CD8-positive, alpha-beta memory T cell (primary cell): ENCODE measurements around the gene RASGRP3. TPM values are rescaled to one million over a fixed set of nuclear protein-coding genes. Genes with fewer than 3 reads are reported as not detected.

Experiments used
- CTCF ChIA-PET: fragments of 350-600 bp; sonication (Branson Sonifier 250); formaldehyde crosslinking; loops from one replicate; lab custom pipeline; 2021; ENCODE audit warnings: antibody characterized with exemption; lab: Charles Lee
- POLR2A ChIA-PET: fragments of 350-600 bp; sonication (Branson Sonifier 250); formaldehyde crosslinking; loops from one replicate; lab custom pipeline; 2021; ENCODE audit warnings: antibody characterized with exemption; lab: Charles Lee
- DNase-seq, 5 donors: peaks; one replicate each; pipeline versions ENCODE4 v3.0.0 to v3.0.0-alpha.2; 2020 to 2022; ENCODE audit warnings: mixed read lengths in 1 of 5
- H3K27ac ChIP-seq: one replicate; pipeline ENCODE4 v1.7.0; 2013; ENCODE audit warnings: low read depth, mild to moderate bottlenecking, low read length, moderate library complexity
- H3K27me3 ChIP-seq: 2 replicates; pipeline ENCODE4 v1.7.0; 2013; ENCODE audit warnings: low read length, mild to moderate bottlenecking; ENCODE audit not compliant: insufficient read depth, poor library complexity, severe bottlenecking
- H3K36me3 ChIP-seq: 2 replicates; pipeline ENCODE4 v1.7.0; 2013; ENCODE audit warnings: mild to moderate bottlenecking, low read length, moderate library complexity; ENCODE audit not compliant: insufficient read depth
- H3K4me1 ChIP-seq: 2 replicates; pipeline ENCODE4 v1.7.0; 2013; ENCODE audit warnings: mild to moderate bottlenecking, low read length, moderate library complexity; ENCODE audit not compliant: insufficient read depth
- H3K4me3 ChIP-seq: 2 replicates; pipeline ENCODE4 v1.7.0; 2013; ENCODE audit warnings: mild to moderate bottlenecking, low read length
- H3K9me3 ChIP-seq: 2 replicates; pipeline ENCODE4 v1.7.0; 2013; ENCODE audit warnings: mild to moderate bottlenecking, low read length
- H3K27ac Mint-ChIP-seq, 8 donors: one replicate each; pipeline ENCODE4 v1.8.0; 2020 to 2021; ENCODE audit warnings: mixed read lengths in 8 of 8, mild to moderate bottlenecking in 6 of 8, inconsistent platforms in 3 of 8, moderate library complexity in 3 of 8
- H3K27me3 Mint-ChIP-seq, 2 donors: one replicate each; pipeline ENCODE4 v1.8.0; 2020 to 2021; ENCODE audit warnings: mixed read lengths in 2 of 2, mild to moderate bottlenecking in 1 of 2, moderate library complexity in 1 of 2
- H3K36me3 Mint-ChIP-seq, 3 donors: one replicate each; pipeline ENCODE4 v1.8.0; 2020 to 2021; ENCODE audit warnings: mixed read lengths in 3 of 3, inconsistent platforms in 1 of 3, mild to moderate bottlenecking in 1 of 3
- H3K4me1 Mint-ChIP-seq, 3 donors: one replicate each; pipeline ENCODE4 v1.8.0; 2020 to 2021; ENCODE audit warnings: mixed read lengths in 3 of 3, inconsistent platforms in 1 of 3, mild to moderate bottlenecking in 1 of 3
- H3K4me3 Mint-ChIP-seq, 7 donors: one replicate each; pipeline ENCODE4 v1.8.0; 2020 to 2021; ENCODE audit warnings: mixed read lengths in 7 of 7, mild to moderate bottlenecking in 6 of 7, moderate library complexity in 4 of 7, inconsistent platforms in 2 of 7
- H3K9me3 Mint-ChIP-seq, 5 donors: one replicate each; pipeline ENCODE4 v1.8.0; 2020 to 2022; ENCODE audit warnings: mixed read lengths in 5 of 5, mild to moderate bottlenecking in 3 of 5, moderate library complexity in 2 of 5, inconsistent platforms in 1 of 5
- polyA plus RNA-seq: library from polyadenylated mRNA; unstranded; fragments of 300-500 nt; fragmentation: Illumina TruSeq; gene quantifications from one replicate; pipeline ENCODE4 v1.2.3, GENCODE V29; 2021
- total RNA-seq, 2 experiments: library from RNA; stranded (reverse); gene quantifications; one replicate each; pipeline ENCODE4 v1.2.3, GENCODE V29; 2021

RASGRP3 gene
- total and polyA plus RNA-seq, 3 experiments from 2014 or later = 3.1 to 3.6 (median 3.5) TPM

DNA sequence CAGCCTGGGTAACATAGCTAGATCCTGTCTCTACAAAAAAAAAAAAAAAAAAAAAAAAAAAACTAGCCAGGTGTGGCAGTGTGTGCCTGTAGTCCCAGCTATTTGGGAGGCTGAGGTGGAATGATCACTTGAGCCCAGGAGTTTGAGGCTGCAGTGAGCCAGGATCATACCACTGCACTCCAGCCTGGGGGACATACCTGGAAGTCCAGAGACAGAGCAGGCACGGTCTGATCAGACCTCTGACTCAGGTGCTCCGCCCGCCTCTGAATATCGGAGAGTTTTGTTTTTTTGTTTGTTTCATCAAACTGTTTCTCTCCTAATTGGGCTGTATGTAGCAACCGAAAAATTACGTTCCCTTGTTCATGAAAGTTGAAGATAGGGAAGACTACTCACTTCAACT, 49.2 kb downstream of the RASGRP3 start:
- no peak overlapping the region for H3K27ac ChIP-seq
- Mint-ChIP-seq H3K27me3 (no peaks in the 10 kb centered on the region), H3K4me1 (peaks cover 4 to 10% (median 5%) of the 10 kb centered on the region in 3 donors), H3K27ac (no peak overlapping the region), H3K36me3 (peaks cover 5 to 12% (median 10%) of the 10 kb centered on the region in 3 donors), H3K4me3 (no peak overlapping the region), H3K9me3 (no peaks in the 10 kb centered on the region)
- no peak overlapping the region for H3K4me3 ChIP-seq
- no peaks in the 10 kb centered on the region for H3K27me3 ChIP-seq
- ChIA-PET CTCF (no interaction called here), POLR2A (no interaction called here)
- H3K9me3 ChIP-seq = no peaks in the 10 kb centered on the region
- no peaks in the 10 kb centered on the region for H3K4me1 ChIP-seq
- no peaks in the 10 kb centered on the region for H3K36me3 ChIP-seq
- no peak for DNase-seq

- POLR2A ChIA-PET = no interaction called here
- Mint-ChIP-seq H3K27ac (no peak overlapping the region), H3K27me3 (no peaks in the 10 kb centered on the region), H3K4me1 (peaks cover 4 to 10% (median 5%) of the 10 kb centered on the region in 3 donors), H3K4me3 (no peak overlapping the region), H3K9me3 (no peaks in the 10 kb centered on the region), H3K36me3 (peaks cover 5 to 12% (median 10%) of the 10 kb centered on the region in 3 donors)
- H3K9me3 ChIP-seq = no peaks in the 10 kb centered on the region
- no peaks in the 10 kb centered on the region for H3K36me3 ChIP-seq
- no peak overlapping the region for H3K27ac ChIP-seq
- H3K4me1 ChIP-seq = no peaks in the 10 kb centered on the region
- no peaks in the 10 kb centered on the region for H3K27me3 ChIP-seq
- no peak for DNase-seq
- H3K4me3 ChIP-seq = no peak overlapping the region
- CTCF ChIA-PET = no interaction called here
Observed at GRCh38 chr2:33526132-33526531, 49.7 kb downstream of the RASGRP3 start.

- DNase-seq = no peak
- Histone ChIP-seq H3K9me3 (no peaks in the 10 kb centered on the region), H3K27ac (no peak overlapping the region), H3K4me3 (no peak overlapping the region), H3K4me1 (no peaks in the 10 kb centered on the region), H3K27me3 (no peaks in the 10 kb centered on the region), H3K36me3 (no peaks in the 10 kb centered on the region)
- POLR2A ChIA-PET = no interaction called here
- CTCF ChIA-PET = no interaction called here
- Mint-ChIP-seq H3K9me3 (no peaks in the 10 kb centered on the region), H3K4me1 (peaks cover 4 to 10% (median 5%) of the 10 kb centered on the region in 3 donors), H3K27ac (no peak overlapping the region), H3K36me3 (peaks cover 5 to 9% (median 7%) of the 10 kb centered on the region in 3 donors), H3K4me3 (no peak overlapping the region), H3K27me3 (no peaks in the 10 kb centered on the region)
Observed at GRCh38 chr2:33526921-33527320, 50.5 kb downstream of the RASGRP3 start.

DNA sequence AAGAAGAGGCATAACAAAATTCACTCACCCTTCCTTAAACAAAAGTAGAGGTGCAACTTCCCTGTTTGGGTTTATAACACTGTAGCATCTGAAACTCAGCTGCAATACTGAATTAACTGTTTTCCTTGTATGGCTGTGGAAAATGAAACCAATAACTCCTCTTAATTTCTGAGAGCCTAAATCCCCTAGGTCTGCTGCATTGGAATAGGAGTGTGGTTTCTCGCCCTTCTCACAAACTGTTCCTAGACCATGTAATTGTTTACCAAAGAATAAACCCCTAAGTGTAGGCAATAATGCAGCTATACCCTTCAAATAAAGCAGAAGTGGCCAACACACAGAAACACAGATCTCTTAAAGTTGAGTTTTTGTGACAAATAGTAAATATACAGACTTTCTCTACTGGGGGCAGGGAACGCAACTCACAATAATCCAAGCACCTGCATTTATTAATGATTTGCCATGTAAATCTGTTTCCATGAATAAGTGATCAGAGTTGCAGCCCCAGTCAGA, 52.0 kb downstream of the RASGRP3 start:
- no peaks in the 10 kb centered on the region for H3K9me3 Mint-ChIP-seq
- DNase-seq = no peak
- H3K4me3 Mint-ChIP-seq = no peak overlapping the region
- no peaks in the 10 kb centered on the region for H3K4me1 ChIP-seq
- ChIA-PET CTCF (interaction anchor here (1.0 to 1.2 kb wide), 2 partner anchors 8 to 53 kb away, joined by 3 to 4 read pairs; partner anchors contain the start of gene RASGRP3), POLR2A (no interaction called here)
- no peak overlapping the region for H3K4me3 ChIP-seq
- no peak overlapping the region for H3K27ac ChIP-seq
- no peaks in the 10 kb centered on the region for H3K27me3 ChIP-seq
- H3K36me3 Mint-ChIP-seq = peaks cover 3 to 10% (median 5%) of the 10 kb centered on the region in 3 donors
- H3K27ac Mint-ChIP-seq = no peak overlapping the region
- no peaks in the 10 kb centered on the region for H3K36me3 ChIP-seq
- no peaks in the 10 kb centered on the region for H3K27me3 Mint-ChIP-seq
- H3K4me1 Mint-ChIP-seq = peaks cover 4 to 10% (median 5%) of the 10 kb centered on the region in 3 donors
- no peaks in the 10 kb centered on the region for H3K9me3 ChIP-seq

GRCh38 chr2:33529771-33530481, 53.5 kb downstream of the RASGRP3 start:
- no peaks in the 10 kb centered on the region for H3K27me3 Mint-ChIP-seq
- no peak overlapping the region for H3K27ac ChIP-seq
- no peak overlapping the region for H3K4me3 Mint-ChIP-seq
- H3K36me3 ChIP-seq = no peaks in the 10 kb centered on the region
- H3K36me3 Mint-ChIP-seq = peaks cover 0 to 14% (median 7%) of the 10 kb centered on the region in 3 donors
- no peaks in the 10 kb centered on the region for H3K4me1 ChIP-seq
- H3K9me3 Mint-ChIP-seq = no peaks in the 10 kb centered on the region
- CTCF ChIA-PET = no interaction called here
- H3K4me1 Mint-ChIP-seq = peaks cover 4 to 10% (median 5%) of the 10 kb centered on the region in 3 donors
- H3K9me3 ChIP-seq = no peaks in the 10 kb centered on the region
- no peak overlapping the region for H3K4me3 ChIP-seq
- POLR2A ChIA-PET = no interaction called here
- no peak overlapping the region for H3K27ac Mint-ChIP-seq
- DNase-seq = no peak
- no peaks in the 10 kb centered on the region for H3K27me3 ChIP-seq

DNA sequence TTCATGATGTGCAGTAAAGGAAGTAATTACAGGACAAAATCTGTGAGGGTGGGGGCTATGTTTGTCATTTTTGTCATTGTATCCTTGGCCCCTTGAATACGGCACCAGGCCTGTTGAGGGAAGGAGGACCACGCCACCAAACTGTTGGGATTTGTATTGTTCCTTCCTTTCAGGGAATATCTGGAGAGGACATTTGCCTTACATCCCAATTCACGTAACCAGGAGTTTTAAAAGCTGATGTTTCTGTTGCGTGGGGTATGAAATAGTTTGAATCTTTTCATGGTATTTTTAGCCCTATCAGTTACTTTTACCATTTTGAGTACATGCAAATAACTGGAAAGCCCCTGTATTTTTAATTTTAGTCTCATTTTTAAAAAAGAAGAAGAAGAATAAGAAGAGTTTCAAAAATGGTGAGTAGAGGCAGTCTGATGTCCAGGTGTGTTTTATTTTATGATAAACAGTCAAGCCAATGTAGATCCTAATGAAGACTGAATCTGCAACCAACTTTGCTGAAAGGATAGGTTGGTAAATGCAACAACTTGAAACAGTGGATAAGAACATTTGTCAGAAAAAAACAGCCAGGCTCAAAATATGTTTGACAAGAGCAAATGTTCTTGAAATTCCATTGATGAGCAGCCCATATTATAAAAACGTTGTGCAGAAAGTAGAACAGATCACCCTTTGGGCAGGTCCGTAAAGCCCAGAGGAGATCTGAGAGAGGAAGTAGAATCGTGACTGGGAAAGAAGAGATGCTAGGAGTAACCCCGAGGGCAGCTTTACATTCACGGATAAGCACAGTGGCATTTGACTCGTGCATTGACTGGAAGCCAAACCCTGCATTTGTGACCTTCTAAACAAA, 54.5 kb downstream of the RASGRP3 start:
- H3K27me3 Mint-ChIP-seq = no peaks in the 10 kb centered on the region

DNA sequence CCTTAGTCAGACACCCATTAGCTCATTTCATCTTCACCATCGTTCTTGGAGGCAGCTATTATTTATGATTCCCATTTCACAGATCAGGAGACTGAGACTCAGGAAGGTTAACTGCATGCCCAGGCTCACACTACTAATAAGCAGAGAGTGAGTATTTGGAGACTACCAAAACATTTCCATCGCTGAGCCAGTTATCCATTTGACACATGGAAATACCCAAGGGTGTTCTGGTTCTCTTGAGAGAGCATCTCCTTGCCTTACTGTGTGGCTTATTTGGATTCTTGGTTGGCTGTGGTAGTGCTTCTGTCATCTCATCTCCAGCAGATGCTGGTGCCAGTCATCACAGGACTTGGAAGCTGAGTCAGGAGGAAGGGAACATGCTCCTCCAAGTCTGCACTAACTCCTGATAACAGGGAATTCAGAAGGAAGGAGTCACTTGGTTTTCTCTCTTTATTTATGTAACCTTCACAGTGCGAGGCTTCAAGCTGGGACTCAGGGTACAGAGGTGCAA, 55.2 kb downstream of the RASGRP3 start:
- H3K9me3 Mint-ChIP-seq = no peaks in the 10 kb centered on the region
- DNase-seq = no peak
- H3K9me3 ChIP-seq = no peaks in the 10 kb centered on the region
- peaks cover 0 to 14% (median 7%) of the 10 kb centered on the region in 3 donors for H3K36me3 Mint-ChIP-seq
- no peak overlapping the region for H3K4me3 Mint-ChIP-seq
- no peak overlapping the region for H3K4me3 ChIP-seq
- H3K27me3 Mint-ChIP-seq = no peaks in the 10 kb centered on the region
- no peaks in the 10 kb centered on the region for H3K27me3 ChIP-seq
- no peaks in the 10 kb centered on the region for H3K36me3 ChIP-seq
- no peak overlapping the region for H3K27ac Mint-ChIP-seq
- H3K4me1 ChIP-seq = no peaks in the 10 kb centered on the region
- H3K4me1 Mint-ChIP-seq = peaks cover 0 to 1% (median 0%) of the 10 kb centered on the region in 3 donors
- CTCF ChIA-PET = no interaction called here
- no peak overlapping the region for H3K27ac ChIP-seq
- POLR2A ChIA-PET = no interaction called here

More for the DNA sequence above, 54.5 kb downstream of the RASGRP3 start:
- no peaks in the 10 kb centered on the region for H3K4me1 ChIP-seq
- ChIA-PET POLR2A (no interaction called here), CTCF (no interaction called here)
- H3K4me3 ChIP-seq = no peak overlapping the region
- no peaks in the 10 kb centered on the region for H3K9me3 ChIP-seq
- H3K27me3 ChIP-seq = no peaks in the 10 kb centered on the region
- H3K27ac Mint-ChIP-seq = no peak overlapping the region
- H3K27ac ChIP-seq = no peak overlapping the region
- H3K4me3 Mint-ChIP-seq = no peak overlapping the region
- H3K4me1 Mint-ChIP-seq = peaks cover 3 to 8% (median 5%) of the 10 kb centered on the region in 3 donors
- H3K36me3 ChIP-seq = no peaks in the 10 kb centered on the region
- DNase-seq = no peak
- no peaks in the 10 kb centered on the region for H3K9me3 Mint-ChIP-seq
- peaks cover 0 to 14% (median 7%) of the 10 kb centered on the region in 3 donors for H3K36me3 Mint-ChIP-seq

DNA sequence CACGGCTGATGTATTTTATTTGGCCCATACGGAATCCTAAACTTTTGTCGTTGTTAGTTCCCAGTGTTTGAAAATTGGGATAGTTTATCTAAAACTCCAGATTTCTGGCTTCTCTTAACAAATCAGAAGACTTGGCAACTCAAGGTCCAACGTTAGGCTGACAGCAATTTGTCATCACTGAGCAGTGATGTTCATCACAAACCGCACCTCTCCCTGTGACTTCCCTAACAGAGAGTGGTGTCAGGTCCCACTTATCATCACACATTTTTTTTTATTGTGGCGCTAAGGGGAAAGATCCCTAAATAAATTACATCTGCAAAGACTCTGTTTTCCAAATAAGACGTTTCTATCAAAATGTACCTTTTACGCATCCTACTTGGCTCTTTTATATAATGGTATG, 55.7 kb downstream of the RASGRP3 start:
- H3K36me3 ChIP-seq = no peaks in the 10 kb centered on the region
- no peak for DNase-seq
- no peak overlapping the region for H3K4me3 Mint-ChIP-seq
- ChIA-PET CTCF (no interaction called here), POLR2A (no interaction called here)
- H3K4me1 ChIP-seq = no peaks in the 10 kb centered on the region
- peaks cover 0 to 14% (median 7%) of the 10 kb centered on the region in 3 donors for H3K36me3 Mint-ChIP-seq
- no peaks in the 10 kb centered on the region for H3K27me3 Mint-ChIP-seq
- H3K4me3 ChIP-seq = no peak overlapping the region
- H3K27me3 ChIP-seq = no peaks in the 10 kb centered on the region
- H3K27ac Mint-ChIP-seq = no peak overlapping the region
- no peaks in the 10 kb centered on the region for H3K4me1 Mint-ChIP-seq
- H3K9me3 ChIP-seq = no peaks in the 10 kb centered on the region
- H3K27ac ChIP-seq = no peak overlapping the region
- H3K9me3 Mint-ChIP-seq = no peaks in the 10 kb centered on the region
